Gastrocnemius medialis (tissue), 4 donors: ENCODE data around the gene MGMT. TPM values are rescaled to one million over a fixed set of nuclear protein-coding genes. Genes with fewer than 3 reads are reported as not detected.

Source experiments
- ATAC-seq, 2 donors: fragments of 150-250 bp; one replicate each; pipeline ENCODE4 v1.9.1; 2016
- DNase-seq, 2 donors: peaks; one replicate each; pipeline ENCODE4 v3.0.0-alpha.2; 2019
- H3K27ac ChIP-seq, 4 donors: fragments of 200-600 bp; sonication (generic); 1 replicate in 1 of 4; 2 replicates in 3 of 4; pipeline ENCODE4 v1.5.1; 2016 to 2018; ENCODE audit warnings: mild to moderate bottlenecking in 2 of 4, moderate library complexity in 1 of 4
- H3K27me3 ChIP-seq, 3 donors: fragments of 200-600 bp; sonication (generic) in 2 of 3; 1 replicate in 1 of 3; 2 replicates in 2 of 3; pipeline versions ENCODE4 v1.5.1 to v1.6.0; 2016 to 2019; ENCODE audit warnings: mild to moderate bottlenecking in 1 of 3, moderate library complexity in 1 of 3
- H3K36me3 ChIP-seq, 2 donors: fragments of 200-600 bp; sonication (generic) in 1 of 2; one replicate each; pipeline ENCODE4 v1.5.1; 2017 to 2018
- H3K4me1 ChIP-seq, 2 donors: fragments of 200-600 bp; sonication (generic) in 1 of 2; one replicate each; pipeline ENCODE4 v1.5.1; 2016 to 2017; ENCODE audit warnings: mild to moderate bottlenecking in 2 of 2
- H3K4me3 ChIP-seq, 4 donors: fragments of 200-600 bp; sonication (generic) in 3 of 4; 1 replicate in 1 of 4; 2 replicates in 3 of 4; pipeline ENCODE4 v1.5.1; 2016 to 2019; ENCODE audit warnings: mild to moderate bottlenecking in 2 of 4
- H3K9me3 ChIP-seq, 3 donors: fragments of 200-600 bp; sonication (generic) in 2 of 3; 1 replicate in 1 of 3; 2 replicates in 2 of 3; pipeline ENCODE4 v1.5.1; 2016 to 2019
- CTCF ChIP-seq, 5 experiments: fragments of 450-650 bp in 3 of 5; fragments of 200-600 bp in 2 of 5; sonication (generic) in 2 of 5; IDR thresholded peaks in 4 of 5; conservative IDR thresholded peaks in 1 of 5; 1 replicate in 4 of 5; 2 replicates in 1 of 5; pipeline ENCODE4 v1.5.1; 2016 to 2019; ENCODE audit warnings: antibody characterized with exemption in 5 of 5, mild to moderate bottlenecking in 3 of 5, moderate library complexity in 3 of 5
- POLR2A ChIP-seq, 2 donors: fragments of 450-650 bp; IDR thresholded peaks; one replicate each; pipeline ENCODE4 v1.6.1; 2017; ENCODE audit warnings: antibody characterized with exemption in 2 of 2, mild to moderate bottlenecking in 2 of 2, moderate library complexity in 2 of 2
- in situ Hi-C, 4 donors: fragments of 200-750 bp; cut with MboI; loops; one replicate each; pipeline versions ENCODE4 v1.15.0 to v1.8.0; 2017; ENCODE audit warnings: low sequenced_read_pairs in 4 of 4
- intact Hi-C: fragments of 100-400 bp; cut with DNase I; formaldehyde crosslinking; loops from one replicate; pipeline ENCODE4 v1.15.1; 2023; ENCODE audit warnings: low total_unique reads
- total RNA-seq, 4 donors: library from RNA; depleted of rRNA; stranded (reverse); fragments of >200 nt; gene quantifications; one replicate each; pipeline versions ENCODE4 v1.1.0 to v1.2.3, GENCODE V29; 2016

MGMT gene
- total RNA-seq, 4 donors from 2014 or later = 8.9 to 20.7 (median 17.1) TPM

- Histone ChIP-seq H3K4me1 (peaks cover 0 to 6% of the 10 kb centered on the region in 2 donors), H3K4me3 (no peak overlapping the region), H3K9me3 (no peaks in the 10 kb centered on the region), H3K27ac (no peak overlapping the region), H3K27me3 (no peaks in the 10 kb centered on the region), H3K36me3 (no peaks in the 10 kb centered on the region)
- in situ Hi-C loops = no loop called here
- TF ChIP-seq POLR2A (IDR thresholded peaks at IDR 0.05) (no peak), CTCF (IDR thresholded peaks at IDR 0.05 in 4 of 5, conservative IDR thresholded peaks at IDR 0.05 in 1 of 5) (no peak)
- DNase-seq (no peak), ATAC-seq (no peak)
- intact Hi-C loops = no loop called here
Observed at GRCh38 chr10:129524936-129525335, 57.9 kb downstream of the MGMT start.

- DNase-seq (no peak), ATAC-seq (no peak)
- H3K36me3 ChIP-seq = no peaks in the 10 kb centered on the region
- no peak overlapping the region for H3K4me3 ChIP-seq
- intact Hi-C loops = no loop called here
- peaks cover 0 to 6% of the 10 kb centered on the region in 2 donors for H3K4me1 ChIP-seq
- in situ Hi-C loops = no loop called here
- TF ChIP-seq CTCF (IDR thresholded peaks at IDR 0.05 in 4 of 5, conservative IDR thresholded peaks at IDR 0.05 in 1 of 5) = no peak
- no peak for TF ChIP-seq POLR2A (IDR thresholded peaks at IDR 0.05)
- no peaks in the 10 kb centered on the region for H3K27me3 ChIP-seq
- no peak overlapping the region for H3K27ac ChIP-seq
- H3K9me3 ChIP-seq = no peaks in the 10 kb centered on the region
Observed at GRCh38 chr10:129525401-129525801, 58.4 kb downstream of the MGMT start.

GRCh38 chr10:129526943-129527342, 59.9 kb downstream of the MGMT start:
- intact Hi-C loops = no loop called here
- in situ Hi-C loops = no loop called here
- TF ChIP-seq CTCF (IDR thresholded peaks at IDR 0.05 in 4 of 5, conservative IDR thresholded peaks at IDR 0.05 in 1 of 5) (no peak), POLR2A (IDR thresholded peaks at IDR 0.05) (no peak)
- no peak for DNase-seq
- H3K9me3 ChIP-seq = no peaks in the 10 kb centered on the region
- no peaks in the 10 kb centered on the region for H3K36me3 ChIP-seq
- no peak for ATAC-seq
- H3K27ac ChIP-seq = no peak overlapping the region
- no peaks in the 10 kb centered on the region for H3K27me3 ChIP-seq
- peaks cover 0 to 6% of the 10 kb centered on the region in 2 donors for H3K4me1 ChIP-seq
- no peak overlapping the region for H3K4me3 ChIP-seq

GRCh38 chr10:129528376-129528978, 61.4 kb downstream of the MGMT start:
- H3K36me3 ChIP-seq = no peaks in the 10 kb centered on the region
- H3K4me3 ChIP-seq = no peak overlapping the region
- in situ Hi-C loops (no loop called here), intact Hi-C loops (no loop called here)
- DNase-seq (no peak), ATAC-seq (no peak)
- H3K27ac ChIP-seq = no peak overlapping the region
- no peaks in the 10 kb centered on the region for H3K9me3 ChIP-seq
- H3K4me1 ChIP-seq = peaks cover 4 to 9% of the 10 kb centered on the region in 2 donors
- TF ChIP-seq POLR2A (IDR thresholded peaks at IDR 0.05) (no peak), CTCF (IDR thresholded peaks at IDR 0.05 in 4 of 5, conservative IDR thresholded peaks at IDR 0.05 in 1 of 5) (no peak)
- no peaks in the 10 kb centered on the region for H3K27me3 ChIP-seq

GRCh38 chr10:129530581-129530980, 63.5 kb downstream of the MGMT start:
- ATAC-seq = no peak
- Histone ChIP-seq H3K4me3 (no peak overlapping the region), H3K36me3 (no peaks in the 10 kb centered on the region), H3K27ac (no peak overlapping the region), H3K4me1 (peaks cover 4 to 6% of the 10 kb centered on the region in 2 donors), H3K27me3 (no peaks in the 10 kb centered on the region), H3K9me3 (no peaks in the 10 kb centered on the region)
- no peak for DNase-seq
- TF ChIP-seq CTCF (IDR thresholded peaks at IDR 0.05 in 4 of 5, conservative IDR thresholded peaks at IDR 0.05 in 1 of 5) (no peak), POLR2A (IDR thresholded peaks at IDR 0.05) (no peak)
- in situ Hi-C loops = no loop called here
- intact Hi-C loops = no loop called here
